Right renal pelvis (tissue), 4 donors: ENCODE results near the gene GIGYF1. TPM values are rescaled to one million over a fixed set of nuclear protein-coding genes. Genes with fewer than 3 reads are reported as not detected.

Experiments
- DNase-seq, 4 donors: peaks; one replicate each; pipeline ENCODE4 v3.0.0-alpha.2; 2013; ENCODE audit warnings: low read depth in 4 of 4, low spot score in 3 of 4, missing footprints in 1 of 4
- polyA plus RNA-seq, 4 donors: library from polyadenylated mRNA; unstranded; fragments of 120-200 nt; gene quantifications; one replicate each; pipeline ENCODE4 v1.2.1, GENCODE V29; 2013; ENCODE audit not compliant: insufficient read length in 4 of 4

The GIGYF1 gene
- polyA plus RNA-seq, 4 donors = 37.4 to 49.7 (median 39.9) TPM

DNA sequence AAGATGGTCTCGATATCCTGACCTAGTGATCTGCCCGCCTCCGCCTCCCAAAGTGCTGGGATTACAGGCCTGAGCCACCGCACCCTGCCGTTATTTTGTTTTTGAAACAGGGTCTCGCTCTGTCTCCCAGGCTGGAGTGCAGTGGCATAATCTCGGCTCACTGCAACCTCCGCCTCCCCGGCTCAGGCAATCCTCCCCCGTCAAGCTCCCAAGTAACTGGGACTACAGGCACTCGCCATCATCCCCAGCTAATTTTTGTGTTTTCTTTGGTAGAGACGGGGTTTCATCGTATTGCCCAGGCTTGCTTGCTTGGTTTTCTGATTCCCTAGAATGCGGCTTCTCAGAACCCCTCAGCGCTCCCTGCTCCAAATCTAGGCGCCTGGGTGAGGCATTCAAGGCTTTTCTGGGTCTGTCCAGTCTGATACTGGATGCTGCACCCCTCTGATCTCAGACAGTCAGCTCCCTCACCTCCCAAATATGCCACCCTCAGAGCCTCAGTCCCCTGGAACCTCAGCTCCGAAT, 54.0 kb downstream of the GIGYF1 start:
- no peak for DNase-seq

DNA sequence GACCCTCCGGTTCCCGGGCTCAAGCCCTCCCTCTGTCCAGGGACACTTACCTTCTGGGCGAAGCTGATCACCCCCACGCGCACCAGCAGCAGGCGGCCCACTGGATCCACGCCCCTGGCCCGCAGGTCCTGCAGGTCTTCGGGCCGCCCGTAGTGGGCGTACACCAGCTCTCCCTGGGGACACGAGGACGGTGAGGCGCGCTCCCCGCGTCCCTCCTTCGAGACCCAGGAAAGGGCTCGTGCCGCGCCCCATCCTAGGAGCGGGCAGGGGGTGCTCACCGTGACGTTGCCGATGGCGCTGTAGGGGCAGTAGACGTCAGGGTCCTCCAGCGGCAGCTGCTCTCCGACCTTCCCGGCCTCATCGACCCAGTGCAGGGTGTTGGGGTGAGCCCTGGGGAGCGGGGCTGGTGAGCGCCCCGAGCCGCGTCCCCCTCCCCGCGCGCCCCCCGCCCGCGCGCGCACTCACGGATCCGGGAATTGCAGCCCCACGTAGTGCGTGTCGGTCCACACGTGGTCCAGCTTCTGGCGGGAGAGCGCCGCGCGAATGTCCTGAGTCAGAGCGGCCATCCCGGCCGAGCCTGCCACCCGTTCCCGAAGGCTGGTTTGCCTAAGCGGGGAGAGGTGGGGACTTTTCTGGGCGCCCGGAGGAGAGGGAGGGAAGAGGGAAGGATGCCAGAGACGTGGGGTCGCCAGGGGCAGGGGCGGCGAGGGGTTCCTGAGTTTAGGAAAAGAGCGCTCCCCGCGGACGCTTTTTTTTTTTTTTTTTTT, 60.9 kb downstream of the GIGYF1 start:
- DNase-seq = no peak

DNA sequence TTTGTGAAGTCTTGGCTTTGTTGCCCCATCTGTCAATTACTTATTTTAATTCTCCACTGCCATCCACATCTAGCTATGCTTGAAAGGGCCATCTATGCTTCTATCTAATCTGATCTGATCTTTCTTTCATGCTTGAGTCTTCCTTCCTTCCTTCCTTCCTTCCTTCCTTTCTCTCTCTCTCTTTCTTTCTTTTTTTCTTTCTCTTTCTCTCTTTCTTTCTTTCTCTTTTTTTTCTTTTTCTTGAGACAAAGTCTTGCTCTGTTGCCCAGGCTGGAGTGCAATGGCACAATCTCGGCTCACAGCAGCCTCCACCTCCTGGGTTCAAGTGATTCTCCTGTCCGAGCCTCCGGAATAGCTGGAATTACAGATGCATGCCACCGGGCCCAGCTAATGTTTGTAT, 64.0 kb downstream of the GIGYF1 start:
- DNase-seq = no peak

Other genes with a start within 250 kb of the GIGYF1 start
- 1 to 10 TPM in 3 of 4 donors, under 1 TPM in 1; 0.94 to 1.5 (median 1.5) TPM for gene SPACDR, start 230.0 kb downstream of the GIGYF1 start, polyA plus RNA-seq
- 10 to 100 TPM; 35.1 to 58.3 (median 39.1) TPM for gene TSC22D4, start 215.0 kb downstream of the GIGYF1 start, polyA plus RNA-seq
- gene NYAP1, start 210.3 kb downstream of the GIGYF1 start, polyA plus RNA-seq = 1 to 10 TPM; 1.6 to 2.9 (median 2.0) TPM
- 10 to 100 TPM; 13.8 to 16.9 (median 14.4) TPM for gene AGFG2, start 155.0 kb downstream of the GIGYF1 start, polyA plus RNA-seq
- 1 to 10 TPM; 2.7 to 9.4 (median 4.2) TPM for gene SAP25, start 120.3 kb downstream of the GIGYF1 start, polyA plus RNA-seq
- gene LRCH4, start 108.1 kb downstream of the GIGYF1 start, polyA plus RNA-seq = 10 to 100 TPM; 34.4 to 49.1 (median 37.2) TPM
- gene FBXO24, start 107.9 kb downstream of the GIGYF1 start, polyA plus RNA-seq = 1 to 10 TPM; 1.0 to 2.2 (median 1.5) TPM
- gene PCOLCE, start 91.9 kb downstream of the GIGYF1 start, polyA plus RNA-seq = 100 to 1,000 TPM; 108 to 163 (median 121) TPM
- gene MOSPD3, start 81.7 kb downstream of the GIGYF1 start, polyA plus RNA-seq = 10 to 100 TPM; 26.5 to 35.2 (median 28.1) TPM
- gene TFR2, start 52.7 kb downstream of the GIGYF1 start, polyA plus RNA-seq = 1 to 10 TPM in 1 of 4 donors, under 1 TPM in 3; 0.82 to 1.4 (median 0.87) TPM
- under 1 TPM in 1 of 4 donors, not detected in 3; 0.16 TPM for gene ACTL6B, start 37.8 kb downstream of the GIGYF1 start, polyA plus RNA-seq
- gene GNB2, start 20.5 kb downstream of the GIGYF1 start, polyA plus RNA-seq = 100 to 1,000 TPM; 204 to 237 (median 215) TPM
- 10 to 100 TPM; 22.6 to 34.5 (median 25.0) TPM for gene POP7, start 11.9 kb upstream of the GIGYF1 start, polyA plus RNA-seq
- under 1 TPM in 2 of 4 donors, not detected in 2; 0.08 to 0.16 TPM for gene EPO, start 26.2 kb upstream of the GIGYF1 start, polyA plus RNA-seq
- under 1 TPM in 1 of 4 donors, not detected in 3; 0.04 TPM for gene ZAN, start 39.3 kb upstream of the GIGYF1 start, polyA plus RNA-seq
- gene EPHB4, start 133.3 kb upstream of the GIGYF1 start, polyA plus RNA-seq = 10 to 100 TPM; 86.1 to 96.3 (median 89.4) TPM
- 10 to 100 TPM; 19.5 to 28.5 (median 24.9) TPM for gene SLC12A9, start 158.5 kb upstream of the GIGYF1 start, polyA plus RNA-seq
- gene TRIP6, start 173.1 kb upstream of the GIGYF1 start, polyA plus RNA-seq = 10 to 100 TPM; 66.1 to 91.5 (median 70.6) TPM
- 100 to 1,000 TPM; 152 to 174 (median 162) TPM for gene SRRT, start 180.9 kb upstream of the GIGYF1 start, polyA plus RNA-seq
- 1 to 10 TPM; 1.5 to 3.4 (median 1.9) TPM for gene UFSP1, start 195.5 kb upstream of the GIGYF1 start, polyA plus RNA-seq
- 1 to 10 TPM; 3.8 to 7.1 (median 4.7) TPM for gene ACHE, start 201.6 kb upstream of the GIGYF1 start, polyA plus RNA-seq